NCI-H2081 treated with DMSO at 0.1 percent for 48 hours (cell line): ENCODE data around the gene MED15.

Source experiments
- DNase-seq: peaks from one replicate; lab custom pipeline; 2025; lab: John Stamatoyannopoulos, UW

The MED15 gene

DNA sequence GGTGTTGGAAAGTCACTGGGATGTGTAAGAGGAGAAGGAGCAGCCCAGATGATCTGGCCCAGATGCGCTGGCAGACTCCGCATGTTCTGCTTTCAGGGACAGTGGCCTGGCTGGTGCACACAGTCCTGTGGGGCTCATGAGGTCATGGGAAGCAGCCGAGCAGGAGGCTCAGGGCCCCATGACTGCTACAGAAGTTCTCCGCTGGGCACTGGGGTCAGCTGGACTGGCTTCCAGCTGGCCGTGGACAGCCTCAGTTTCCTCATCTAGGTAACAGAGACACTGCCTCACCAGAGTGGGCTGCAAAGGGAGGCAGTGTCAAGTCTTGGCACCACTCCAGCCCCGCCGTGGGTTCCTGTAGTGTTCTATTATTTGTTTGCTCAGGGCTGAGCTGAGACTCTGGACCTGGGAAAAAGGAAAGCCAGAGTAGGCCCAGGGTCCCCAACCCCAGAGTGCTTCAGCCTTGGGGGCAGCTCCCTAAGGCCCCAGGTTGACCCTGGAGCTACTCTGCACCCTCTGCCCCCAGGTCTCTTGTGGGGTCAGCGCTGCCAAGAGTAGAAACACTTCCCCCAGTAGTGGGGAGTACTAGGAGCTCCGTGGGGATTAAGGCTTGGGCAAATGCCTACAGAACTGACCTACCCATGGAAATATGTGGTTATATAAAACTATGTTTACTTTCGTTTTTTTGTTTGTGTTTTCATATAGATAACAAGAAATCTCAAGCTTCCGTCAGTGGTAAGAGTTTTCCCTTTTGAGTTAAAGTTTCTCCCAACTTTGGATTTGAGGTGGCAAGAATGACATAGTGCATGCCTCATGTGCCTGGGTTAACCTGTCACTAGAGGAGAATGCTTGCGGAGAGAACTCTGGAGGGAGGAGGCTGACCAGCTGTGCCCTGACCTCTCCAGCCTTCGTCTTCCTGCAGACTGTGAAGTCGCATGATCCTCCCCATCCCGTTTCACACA, 45.3 kb downstream of the MED15 start:
- no peak for DNase-seq

DNA sequence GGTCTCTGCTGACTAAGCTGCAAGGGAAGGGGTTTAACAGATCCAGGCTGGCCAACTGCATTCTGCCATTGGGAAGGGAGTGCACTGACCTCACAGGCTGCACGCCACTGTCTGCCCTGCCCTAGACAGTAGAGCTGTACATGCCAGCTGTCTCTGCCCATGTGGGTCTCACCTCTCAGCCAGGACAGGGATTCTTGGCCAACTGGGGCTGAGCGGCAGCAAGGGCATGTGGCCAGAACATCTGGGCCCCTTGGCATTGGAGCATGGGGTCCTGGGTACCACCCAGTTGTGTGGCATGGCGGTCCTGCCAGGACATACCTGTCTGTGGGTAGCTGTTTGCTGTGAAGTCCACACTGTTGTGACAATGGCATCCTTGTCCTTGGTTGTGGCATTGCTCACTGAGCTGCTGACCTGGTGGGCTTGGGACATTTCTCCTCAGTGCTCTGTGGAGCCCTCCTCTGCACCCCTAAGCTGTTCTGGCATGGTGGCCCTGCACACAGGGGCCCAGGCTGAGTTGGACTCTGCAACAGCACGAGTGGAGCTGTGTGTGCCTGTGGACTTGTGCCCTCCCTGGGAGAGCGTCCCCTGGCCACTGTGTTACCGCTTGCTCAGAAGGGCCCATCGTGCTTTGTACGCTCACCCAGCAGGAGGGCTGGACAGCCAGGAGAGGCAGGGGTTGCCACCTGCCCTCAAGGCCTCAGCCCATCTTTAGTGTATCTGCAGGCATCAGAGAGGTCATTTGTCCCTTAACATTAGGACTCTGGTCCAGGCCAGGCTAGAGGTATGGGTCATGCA, 46.7 kb downstream of the MED15 start:
- no peak for DNase-seq

DNA sequence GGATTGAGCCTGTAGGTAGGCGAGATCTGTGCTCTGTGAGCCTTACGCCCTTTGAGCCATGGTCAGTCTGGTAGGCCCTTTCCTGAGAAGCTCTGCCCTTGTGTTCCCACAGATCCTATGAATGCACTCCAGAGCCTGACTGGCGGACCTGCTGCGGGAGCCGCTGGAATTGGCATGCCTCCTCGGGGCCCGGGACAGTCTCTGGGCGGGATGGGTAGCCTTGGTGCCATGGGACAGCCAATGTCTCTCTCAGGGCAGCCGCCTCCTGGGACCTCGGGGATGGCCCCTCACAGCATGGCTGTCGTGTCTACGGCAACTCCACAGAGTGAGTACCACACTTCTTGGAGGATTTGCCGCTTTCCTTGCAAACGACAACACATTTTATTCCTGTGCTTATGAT, 47.4 kb downstream of the MED15 start:
- no peak for DNase-seq

DNA sequence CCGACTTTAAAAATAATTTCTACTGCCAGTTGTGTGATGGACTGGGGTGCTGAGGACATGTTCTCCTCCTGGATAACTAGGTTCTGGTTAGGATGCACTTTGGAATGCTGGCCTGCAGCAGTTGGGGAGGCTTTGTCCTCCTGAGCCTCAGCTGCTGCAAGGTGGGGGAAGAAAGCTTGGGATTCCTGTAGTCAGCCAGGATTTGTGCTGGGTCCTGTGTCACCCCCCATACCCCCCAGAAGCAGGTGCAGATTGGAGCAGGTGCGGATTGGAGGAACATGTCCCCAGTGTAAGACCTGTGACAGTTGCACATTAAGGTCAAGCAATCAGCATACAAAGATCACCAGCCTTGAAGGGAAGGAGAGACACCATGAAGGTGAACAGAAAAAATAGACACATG, 51.1 kb downstream of the MED15 start:
- DNase-seq, result no peak

DNA sequence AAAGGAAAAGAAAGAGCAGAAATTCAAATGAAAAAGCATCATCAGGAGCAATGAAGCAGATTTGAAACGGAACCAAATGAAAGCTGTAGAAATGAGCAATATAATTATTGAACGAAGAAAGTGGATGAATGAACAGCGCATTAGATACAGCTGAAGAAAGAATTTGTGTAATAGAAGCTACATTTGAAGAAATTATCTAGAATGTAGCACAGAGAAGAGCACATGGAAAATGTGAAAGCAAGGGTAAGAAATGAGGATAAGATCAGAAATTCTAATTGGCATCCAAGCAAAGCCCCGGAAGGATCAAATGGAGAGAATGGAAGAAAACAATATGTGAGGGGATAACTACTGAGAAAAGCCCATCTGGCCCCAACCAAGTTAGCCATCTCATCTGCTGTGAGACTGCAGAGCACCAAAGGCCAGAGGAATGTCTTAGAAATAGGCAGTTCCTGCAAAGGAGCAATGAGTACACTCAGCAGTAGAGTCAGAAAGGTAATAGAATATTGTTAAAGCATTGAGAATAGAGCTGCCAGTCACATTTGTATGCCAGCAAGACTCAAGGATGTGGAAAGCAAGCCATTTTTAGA, 51.9 kb downstream of the MED15 start:
- no peak for DNase-seq

DNA sequence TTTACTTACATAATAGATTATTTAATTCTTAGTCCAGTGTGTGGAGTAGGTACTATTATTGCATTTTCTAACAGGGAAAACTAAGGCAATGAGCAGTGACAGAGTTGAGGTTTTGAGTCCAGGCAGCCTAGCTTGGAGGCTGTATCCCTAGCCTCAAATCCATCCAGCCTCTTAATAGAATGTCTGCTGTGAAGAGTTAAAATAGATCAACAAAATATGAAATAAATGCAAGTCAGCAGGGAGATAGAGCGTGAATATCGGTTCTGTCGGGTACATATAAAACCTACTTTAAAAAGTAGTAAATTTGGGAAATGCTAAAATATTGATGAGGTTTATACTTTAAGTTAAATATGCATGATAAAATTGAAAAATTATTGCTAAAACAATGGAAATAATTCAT, 53.3 kb downstream of the MED15 start:
- DNase-seq, result no peak

DNA sequence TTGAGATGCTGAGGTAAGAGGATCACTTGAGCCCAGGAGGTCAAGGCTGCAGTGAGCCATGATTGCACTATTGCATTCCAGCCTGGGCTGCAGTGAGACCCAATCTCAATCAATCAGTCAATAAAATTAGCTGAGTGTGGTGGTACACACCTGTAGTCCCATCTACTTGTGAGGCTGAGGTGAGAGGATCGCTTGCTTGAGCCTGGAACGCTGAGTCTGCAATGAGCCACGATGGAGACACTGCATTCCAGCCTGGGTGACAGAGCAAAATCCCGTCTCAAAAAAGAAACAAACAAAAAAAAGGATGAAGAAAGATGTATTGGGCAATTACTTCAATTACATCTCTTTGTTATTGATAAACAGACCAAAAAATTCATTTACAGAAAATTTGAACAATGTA, 54.5 kb downstream of the MED15 start:
- no peak for DNase-seq

DNA sequence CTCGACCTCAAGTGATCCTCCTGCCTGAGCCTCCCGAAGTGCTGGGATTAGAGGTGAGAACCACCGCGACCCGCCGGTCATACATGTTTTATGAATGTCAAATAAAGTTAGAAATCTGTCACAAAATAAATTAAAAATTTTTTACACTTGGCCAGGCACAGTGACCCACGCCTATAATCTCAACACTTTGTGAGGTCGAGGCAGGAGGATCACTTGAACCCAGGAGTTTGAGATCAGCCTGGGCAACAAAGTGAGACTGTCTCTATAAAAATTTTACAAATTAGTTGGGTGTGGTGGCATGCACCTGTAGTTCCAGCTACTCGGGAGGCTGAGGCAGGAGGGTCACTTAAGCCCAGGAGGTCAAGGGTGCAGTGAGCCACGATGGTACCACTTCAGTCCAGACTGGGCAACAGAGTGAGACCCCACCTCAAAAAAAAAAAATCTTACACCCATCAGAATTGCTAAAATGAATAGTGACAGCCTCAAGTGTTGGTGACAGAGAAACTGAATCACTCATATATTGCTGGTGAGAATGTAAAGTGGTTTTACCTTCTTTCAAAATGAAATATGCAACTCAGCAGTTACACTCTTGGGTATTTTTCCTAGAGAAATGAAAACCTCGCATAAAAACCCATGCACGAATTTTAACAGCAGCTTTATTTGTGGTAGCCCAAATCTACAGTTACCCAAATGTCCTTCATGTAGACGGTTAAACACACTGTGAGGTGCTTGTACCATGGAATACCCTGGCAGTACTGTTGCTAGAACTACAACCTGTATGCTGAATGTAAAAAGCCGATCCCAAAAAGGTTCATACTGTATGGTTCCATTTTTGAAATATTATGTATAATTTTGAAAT, 55.4 kb downstream of the MED15 start:
- no peak for DNase-seq

DNA sequence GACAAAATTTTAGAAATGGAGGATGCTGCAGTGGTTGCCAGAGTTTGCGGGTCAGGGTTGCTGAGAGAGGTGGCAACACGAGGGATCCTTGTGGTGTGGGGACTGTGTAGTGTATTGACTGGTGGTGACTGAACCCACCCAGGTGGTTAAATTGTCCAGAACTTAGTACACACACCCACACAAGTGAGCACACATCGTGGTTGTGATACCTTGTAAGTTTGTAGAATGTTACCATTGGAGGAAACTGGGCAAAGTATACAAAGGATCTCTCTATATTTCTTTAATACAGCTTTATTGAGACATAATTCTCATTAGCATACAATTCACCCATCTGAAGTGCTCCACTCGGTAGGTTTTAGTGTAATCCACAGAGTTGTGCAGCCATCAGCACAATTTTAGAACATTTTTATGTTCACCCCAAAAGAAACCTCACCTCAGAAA, 56.1 kb downstream of the MED15 start:
- no peak for DNase-seq

DNA sequence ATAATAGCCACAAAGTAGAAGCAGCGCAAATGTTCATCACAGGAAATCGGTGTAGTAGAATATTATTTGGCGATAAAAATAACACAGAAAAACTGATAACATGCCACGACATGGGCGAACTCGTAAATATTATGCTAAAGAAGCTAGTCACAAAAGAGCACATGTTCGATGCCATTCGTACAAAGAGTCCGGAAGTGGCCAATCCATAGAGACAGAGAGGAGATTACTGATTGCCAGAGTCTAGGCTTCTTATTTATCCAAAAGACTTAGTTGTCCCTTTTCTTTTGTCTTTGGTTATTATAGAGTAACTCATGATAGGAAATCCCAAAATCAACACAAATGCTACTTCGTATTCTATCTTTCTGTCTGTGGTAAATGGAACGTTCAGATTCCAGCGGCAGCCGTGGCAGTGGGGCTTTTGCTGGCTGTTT, 56.5 kb downstream of the MED15 start:
- no peak for DNase-seq

DNA sequence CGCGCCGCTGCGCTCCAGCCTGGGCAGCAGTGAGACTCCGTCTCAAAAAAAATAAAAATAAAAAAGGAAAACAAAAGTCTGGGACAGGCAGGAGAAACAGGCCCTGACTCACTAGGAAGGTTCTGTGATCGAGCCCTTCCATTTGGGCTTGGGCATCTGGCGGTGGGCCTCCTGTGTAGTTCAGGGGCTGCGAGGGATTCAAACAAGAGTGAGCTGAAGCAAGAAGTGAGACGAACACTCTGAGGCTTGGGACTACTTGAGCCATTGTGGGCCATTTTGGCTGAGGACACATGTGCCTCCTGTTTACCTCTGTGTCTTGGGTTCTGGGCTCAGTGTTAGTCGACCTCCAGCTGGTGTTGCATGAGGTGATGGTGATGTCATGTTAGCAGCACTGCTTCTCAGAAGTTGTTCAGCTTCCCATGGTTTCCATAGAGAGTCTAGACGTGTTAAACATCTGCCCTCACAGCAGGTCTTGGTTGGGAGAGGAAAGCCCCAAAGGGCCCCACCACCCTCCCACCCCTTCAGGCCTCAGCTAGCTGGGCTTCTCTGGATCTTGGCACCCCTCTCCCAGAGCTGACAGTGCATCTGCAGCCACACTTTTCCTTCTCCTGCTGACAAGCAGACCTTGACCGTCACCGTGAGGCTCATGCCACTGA, 57.8 kb downstream of the MED15 start:
- no peak for DNase-seq

DNA sequence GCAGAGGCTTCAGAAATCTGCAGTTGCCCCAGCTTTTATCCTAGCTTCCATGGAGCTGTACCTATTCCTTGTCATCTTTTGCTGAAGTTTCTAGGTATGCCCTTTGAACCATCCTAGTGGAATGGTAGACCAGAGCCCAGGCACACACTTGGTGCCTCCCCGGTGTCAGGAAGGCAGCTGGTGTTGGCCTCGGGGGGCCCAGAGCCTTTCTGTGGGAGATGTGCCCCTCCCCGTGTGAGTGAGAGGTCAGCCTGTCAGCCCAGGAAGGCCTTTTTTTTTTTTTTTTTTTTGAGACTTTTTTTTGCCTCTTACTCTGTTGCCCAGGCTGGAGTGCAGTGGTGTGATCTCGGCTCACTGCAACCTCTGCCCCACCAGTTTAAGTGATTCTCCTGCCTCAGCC, 58.4 kb downstream of the MED15 start:
- no peak for DNase-seq

DNA sequence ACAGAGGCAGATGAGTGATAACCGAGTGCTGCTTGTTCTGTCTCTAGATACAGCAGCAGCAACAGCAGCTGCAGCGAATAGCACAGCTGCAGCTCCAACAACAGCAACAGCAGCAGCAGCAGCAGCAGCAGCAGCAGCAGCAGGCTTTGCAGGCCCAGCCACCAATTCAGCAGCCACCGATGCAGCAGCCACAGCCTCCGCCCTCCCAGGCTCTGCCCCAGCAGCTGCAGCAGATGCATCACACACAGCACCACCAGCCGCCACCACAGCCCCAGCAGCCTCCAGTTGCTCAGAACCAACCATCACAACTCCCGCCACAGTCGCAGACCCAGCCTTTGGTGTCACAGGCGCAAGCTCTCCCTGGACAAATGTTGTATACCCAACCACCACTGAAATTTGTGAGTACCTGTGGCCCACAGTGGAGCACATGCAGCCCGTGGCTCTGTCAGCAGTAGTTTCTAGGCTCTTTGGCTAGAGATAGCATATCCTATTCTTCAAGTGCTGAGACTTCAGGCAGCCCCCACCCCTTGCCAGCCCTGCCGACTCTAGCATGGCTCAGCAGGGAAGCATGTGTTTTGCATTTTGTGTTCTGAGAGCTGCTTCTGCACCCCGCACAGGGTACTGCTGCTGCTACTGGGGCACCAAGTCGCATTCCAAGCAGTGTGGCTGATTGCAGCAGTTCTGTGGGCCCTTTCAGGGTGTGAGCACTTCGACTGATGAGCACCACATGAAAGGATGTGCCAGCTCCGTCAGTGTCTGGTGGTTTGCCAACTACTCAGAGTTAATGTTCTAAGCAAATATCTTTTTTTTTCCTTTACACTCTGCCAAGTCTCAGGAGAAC, 59.2 kb downstream of the MED15 start:
- no peak for DNase-seq

DNA sequence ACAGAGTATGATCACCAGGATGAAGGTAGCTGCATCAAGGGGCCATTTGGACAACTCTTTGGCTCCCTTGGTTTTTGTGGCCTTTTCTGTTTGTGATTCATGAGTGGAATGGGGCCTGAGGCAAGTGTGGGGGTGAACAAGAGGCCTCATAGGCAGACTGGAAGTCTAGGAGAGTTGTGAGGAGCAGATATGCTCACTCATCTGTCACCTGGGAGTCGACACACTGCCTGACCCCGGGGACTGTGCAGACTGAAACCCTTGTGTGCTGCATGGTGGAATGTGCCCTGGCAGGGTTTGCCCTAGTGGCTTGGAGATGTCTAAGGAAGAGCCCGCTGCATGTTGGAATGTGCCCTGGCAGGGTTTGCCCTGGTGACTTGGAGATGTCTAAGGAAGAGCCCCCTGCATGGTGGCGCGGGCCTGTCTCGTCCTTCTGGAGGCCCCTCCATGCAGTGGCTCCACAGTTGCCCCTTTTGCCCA, 60.0 kb downstream of the MED15 start:
- no peak for DNase-seq

DNA sequence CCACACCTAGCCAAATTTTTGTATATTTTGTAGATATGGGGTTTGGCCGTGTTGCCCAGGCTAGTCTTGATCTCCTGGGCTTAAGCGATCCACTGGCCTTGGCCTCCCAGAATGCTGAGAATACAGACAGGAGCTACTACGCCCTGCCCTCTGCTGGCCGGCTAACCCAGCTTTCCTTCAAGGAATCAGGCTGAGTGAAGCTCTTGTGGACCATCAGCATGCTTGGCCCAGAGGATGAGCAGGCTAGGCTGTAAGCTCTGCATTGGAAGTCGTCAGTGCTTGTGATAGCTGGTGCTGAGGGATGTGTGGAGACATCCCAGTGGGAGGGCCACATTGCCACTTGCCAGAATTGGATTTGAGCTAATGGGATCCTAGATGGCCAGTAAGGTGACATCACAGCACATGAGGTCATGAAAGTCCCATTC, 60.6 kb downstream of the MED15 start:
- DNase-seq, result no peak

DNA sequence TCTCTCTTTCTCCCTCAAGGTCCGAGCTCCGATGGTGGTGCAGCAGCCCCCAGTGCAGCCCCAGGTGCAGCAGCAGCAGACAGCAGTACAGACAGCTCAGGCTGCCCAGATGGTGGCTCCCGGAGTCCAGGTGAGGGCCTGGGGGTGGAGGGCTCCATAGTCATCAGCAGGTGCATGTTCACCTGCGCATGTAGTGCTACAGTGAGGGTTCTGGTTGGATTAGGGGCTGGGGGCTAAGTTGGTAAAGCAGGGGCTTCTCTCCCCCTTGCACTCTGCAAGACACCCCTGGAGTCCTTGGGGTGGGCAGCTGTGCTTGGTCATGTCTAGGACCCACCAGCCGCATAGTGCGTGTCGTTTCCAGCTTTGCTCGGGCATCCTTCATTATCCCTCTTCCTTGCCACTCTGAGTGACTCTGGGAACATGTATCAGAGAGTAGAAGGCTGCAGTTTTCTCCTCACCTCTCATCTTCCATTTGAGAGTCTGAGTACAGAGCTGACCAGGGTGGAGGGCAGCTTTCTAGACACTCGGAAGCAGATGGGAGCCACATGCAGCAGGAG, 61.2 kb downstream of the MED15 start:
- DNase-seq, result no peak

DNA sequence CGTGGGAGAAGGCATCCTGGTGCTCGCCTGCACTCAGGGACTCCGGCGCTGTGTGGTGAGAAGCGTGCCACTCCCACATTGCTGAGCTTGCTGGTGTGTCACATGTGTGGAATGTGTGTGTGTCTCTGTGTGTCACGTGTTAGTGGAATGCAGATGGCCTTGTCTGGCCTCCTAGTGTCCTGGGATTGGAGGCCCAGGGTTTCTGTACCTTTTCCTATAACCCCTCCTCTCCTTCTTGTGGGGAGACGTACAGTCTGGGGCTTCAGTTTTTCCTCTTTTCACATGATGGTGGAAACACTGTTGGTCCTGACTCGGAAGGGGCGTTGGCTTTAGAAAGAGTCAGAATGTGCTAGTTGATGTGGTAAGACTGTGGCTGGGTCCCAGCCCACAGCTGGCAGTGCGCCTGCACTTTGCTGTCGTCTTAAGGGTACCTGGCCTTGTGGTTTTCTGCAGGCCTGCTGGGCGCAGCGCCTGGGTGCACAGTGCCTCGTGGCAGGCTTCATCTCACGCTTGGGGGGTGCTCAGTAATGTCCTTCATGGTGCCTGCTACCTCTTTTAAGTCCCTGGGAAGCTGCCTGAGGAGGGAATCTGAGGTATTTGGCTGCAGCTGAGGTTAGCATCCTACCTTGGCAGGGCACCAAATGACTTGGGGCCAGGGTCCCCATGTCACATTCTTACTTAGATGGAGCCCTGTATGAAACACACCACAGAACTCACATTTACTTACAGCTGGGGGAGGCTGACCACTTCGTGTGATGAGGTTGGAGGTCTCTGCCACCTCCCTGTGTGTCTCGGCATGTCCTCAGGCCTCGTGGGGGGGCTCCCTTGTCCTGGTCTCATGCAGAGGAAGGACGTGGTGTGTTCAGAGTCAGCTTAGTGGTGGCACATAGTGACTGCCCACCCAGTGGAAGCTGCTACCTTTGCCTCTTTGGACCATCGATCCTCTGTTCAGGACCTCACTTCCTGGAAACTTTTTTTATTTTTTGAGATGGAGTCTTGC, 61.9 kb downstream of the MED15 start:
- no peak for DNase-seq

DNA sequence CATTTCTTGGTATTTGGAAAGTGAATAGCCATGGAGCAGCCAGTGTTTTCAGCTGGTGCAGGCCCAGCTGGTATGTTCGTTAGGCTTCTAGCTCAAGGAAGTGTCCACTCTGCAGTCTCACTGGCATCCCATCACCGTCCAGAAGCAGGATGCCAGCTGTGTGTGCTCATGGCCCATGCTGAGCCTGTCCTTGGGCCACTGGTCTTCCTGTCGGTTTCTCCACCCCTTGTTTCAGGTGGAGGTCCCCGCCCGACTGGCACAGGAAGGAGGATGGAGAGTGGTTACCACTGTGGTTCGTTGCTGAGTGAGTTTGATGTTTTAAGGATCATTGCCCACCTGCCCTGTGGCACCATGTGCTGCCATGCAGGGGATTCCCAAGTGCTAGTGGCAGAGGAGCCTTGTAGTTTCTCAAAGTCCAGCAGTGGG, 63.7 kb downstream of the MED15 start:
- no peak for DNase-seq
